Measurements from ENCODE around the gene DAPP1. TPM values are rescaled to one million over a fixed set of nuclear protein-coding genes. Genes with fewer than 3 reads are reported as not detected.

Gene DAPP1
- total RNA-seq, 1 donor from 2014 or later, result 54.7 TPM

- ATAC-seq, result peak; percentile 79
Measured at GRCh38 chr4:99856166-99856565, 39.5 kb downstream of the DAPP1 start.

- ATAC-seq, result no peak
Measured at GRCh38 chr4:99857307-99857706, 40.7 kb downstream of the DAPP1 start.

DNA sequence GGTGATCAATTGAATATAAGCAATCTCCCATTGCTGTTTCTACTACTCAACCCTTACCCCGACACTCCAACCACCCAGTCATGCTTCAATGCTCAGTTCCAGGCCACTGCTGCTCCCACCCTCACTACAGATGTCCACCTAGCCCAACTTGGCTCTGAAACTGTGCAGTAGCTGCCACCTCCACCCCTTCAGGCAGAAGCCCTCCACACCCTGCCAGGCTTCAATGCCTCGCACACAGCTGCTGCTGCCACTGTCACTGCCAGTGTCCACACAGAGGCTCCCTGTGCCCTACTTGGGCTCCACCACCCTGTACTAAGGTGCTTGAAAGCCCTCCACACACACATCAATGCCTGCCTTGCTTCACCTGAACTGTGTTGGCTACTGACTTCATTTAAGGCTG, 43.0 kb downstream of the DAPP1 start:
- ATAC-seq, result peak; percentile 26

DNA sequence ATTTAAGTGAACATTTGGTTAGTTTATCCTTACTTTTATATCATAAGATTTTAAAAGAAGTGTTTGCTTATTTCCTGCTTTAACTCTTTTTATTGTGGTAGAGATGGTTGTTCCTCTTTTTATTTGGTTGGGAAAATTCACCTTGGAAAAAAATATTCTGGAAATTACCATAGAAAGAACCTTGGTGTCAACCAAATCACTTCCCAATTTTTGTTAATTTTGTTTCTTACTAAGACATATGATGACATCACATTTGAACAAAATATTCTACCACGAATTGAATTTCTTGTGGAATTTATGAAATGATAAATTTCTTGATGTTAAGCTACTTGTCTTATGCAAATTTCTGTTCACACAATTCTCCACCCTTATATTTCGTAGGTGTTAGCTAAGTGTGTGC, 43.9 kb downstream of the DAPP1 start:
- ATAC-seq, result no peak

GRCh38 chr4:99861120-99861905, 44.7 kb downstream of the DAPP1 start:
- no peak for ATAC-seq

GRCh38 chr4:99863804-99864203, 47.2 kb downstream of the DAPP1 start:
- peak; percentile 69 for ATAC-seq

- peak; percentile 31 for ATAC-seq
Measured at GRCh38 chr4:99868126-99868596, 51.5 kb downstream of the DAPP1 start.

DNA sequence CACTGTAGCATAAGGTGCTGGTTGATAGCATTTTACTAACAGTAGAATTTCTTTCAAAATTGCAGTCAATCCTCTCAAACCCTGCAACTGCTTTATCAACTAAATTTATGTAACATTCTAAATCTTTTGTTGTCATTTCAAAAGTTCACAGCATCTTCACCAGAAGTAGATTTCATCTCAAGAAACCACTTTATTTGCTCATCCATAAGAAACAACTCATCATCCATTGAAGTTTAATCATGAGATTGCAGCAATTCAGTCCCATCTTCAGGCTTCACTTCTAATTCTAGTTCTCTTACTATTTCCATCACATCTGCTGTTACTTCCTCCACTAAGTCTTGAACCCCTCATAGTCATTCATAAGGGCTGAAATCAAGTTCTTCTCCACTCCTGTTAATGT, 55.9 kb downstream of the DAPP1 start:
- ATAC-seq, result no peak

DNA sequence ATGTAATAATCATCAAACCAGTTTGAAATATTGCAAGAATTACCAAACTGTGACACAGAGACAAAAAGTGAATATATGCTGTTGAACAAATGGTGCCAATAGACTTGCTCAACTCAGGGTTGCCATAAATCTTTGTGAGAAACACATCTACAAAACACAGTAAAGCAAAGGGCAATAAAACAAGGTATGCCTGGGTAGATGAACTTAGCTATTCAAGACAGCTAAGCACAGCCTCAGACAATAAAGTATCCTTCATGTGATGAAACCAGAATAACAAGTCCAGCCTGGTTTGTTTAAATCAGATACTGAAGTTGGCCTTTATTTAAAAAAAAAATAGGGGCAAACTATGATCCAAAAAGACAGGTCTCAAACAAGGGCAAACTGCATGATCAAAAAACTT, 58.4 kb downstream of the DAPP1 start:
- peak; percentile 50 for ATAC-seq

DNA sequence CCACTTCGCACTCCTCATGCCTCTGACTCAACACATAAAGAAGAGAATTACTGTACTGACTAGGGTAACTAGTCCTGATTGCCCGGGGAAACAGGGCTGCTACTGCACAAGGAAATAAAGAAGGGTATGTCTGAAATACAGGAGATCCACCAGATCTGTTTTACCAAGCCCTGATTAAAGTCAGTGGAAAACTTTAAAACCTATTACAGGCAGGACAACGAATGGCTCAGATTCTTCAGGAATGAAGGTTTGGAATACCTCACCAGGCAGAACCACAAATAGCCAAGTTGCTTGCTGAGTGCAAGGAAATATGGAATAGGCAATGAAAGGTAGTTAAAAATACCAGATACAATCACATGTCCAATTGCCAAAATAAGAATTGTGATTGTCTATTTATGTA, 60.3 kb downstream of the DAPP1 start:
- peak; percentile 71 for ATAC-seq

- ATAC-seq, result no peak
Measured at GRCh38 chr4:99878604-99879003, 62.0 kb downstream of the DAPP1 start.

GRCh38 chr4:99879458-99879857, 62.8 kb downstream of the DAPP1 start:
- ATAC-seq, result peak; percentile 82

- ATAC-seq, result no peak
Measured at GRCh38 chr4:99885063-99885664, 68.5 kb downstream of the DAPP1 start.

- no peak for ATAC-seq
Measured at GRCh38 chr4:99885687-99886086, 69.1 kb downstream of the DAPP1 start.

DNA sequence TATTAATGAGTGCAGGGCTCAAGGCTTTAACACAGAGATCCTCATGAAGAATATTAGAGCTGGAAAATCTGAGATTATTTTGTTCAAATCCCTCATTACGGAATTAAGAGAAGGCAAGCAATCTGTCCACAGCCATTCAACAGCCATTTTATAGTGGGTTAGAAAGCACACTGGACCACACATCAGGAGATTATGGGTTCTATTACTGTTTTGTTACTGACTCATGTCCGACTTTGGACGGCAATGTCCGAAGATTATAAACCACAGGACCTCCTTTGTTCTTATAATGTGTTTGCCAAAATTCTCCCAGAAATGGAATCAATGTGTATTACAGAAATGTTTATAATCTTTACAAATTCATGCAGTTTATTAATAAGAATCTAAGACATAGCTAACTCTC, 69.5 kb downstream of the DAPP1 start:
- no peak for ATAC-seq

DNA sequence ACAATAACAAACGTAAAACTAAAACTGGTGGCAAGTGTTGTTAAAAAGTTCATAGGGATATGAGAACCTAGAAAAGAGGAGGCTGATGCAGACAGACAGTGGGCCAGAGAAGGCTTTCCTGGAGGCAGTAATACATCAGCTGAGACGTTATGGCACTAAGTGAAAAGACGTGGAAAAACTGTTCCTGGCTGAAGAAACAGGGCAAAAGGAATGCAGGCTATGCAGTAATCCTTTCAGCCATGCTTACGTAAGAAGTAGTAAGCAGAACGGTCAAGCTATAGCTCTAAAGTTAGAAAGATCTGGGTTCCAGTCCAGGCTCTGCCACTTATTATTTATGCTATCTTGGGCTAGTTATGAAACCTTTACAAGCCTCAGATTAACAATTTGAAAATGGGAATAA, 71.2 kb downstream of the DAPP1 start:
- no peak for ATAC-seq

DNA sequence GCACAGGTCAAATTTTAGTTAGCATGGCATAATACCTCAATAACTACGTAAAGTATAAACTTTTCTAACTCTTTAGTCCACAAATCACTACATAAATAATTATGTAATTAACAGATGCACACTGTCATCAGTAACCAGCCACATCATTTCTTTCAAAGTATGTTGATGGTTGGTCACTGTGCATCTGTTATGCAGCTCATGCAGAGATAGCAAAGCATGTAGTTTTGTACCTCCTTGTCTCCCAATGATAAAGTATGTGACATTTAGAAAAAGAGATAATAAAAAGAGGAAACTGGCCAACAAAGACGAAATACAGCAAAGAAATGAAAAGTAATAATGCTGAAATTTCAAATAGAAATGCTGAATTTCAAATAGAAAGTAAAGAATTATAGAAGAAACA, 74.7 kb downstream of the DAPP1 start:
- ATAC-seq, result no peak

GRCh38 chr4:99893029-99893428, 76.4 kb downstream of the DAPP1 start:
- no peak for ATAC-seq

- ATAC-seq, result peak; percentile 59
Measured at GRCh38 chr4:99893839-99894160, 77.2 kb downstream of the DAPP1 start.

- ATAC-seq, result peak; percentile 98
Measured at GRCh38 chr4:99894161-99894997, 77.8 kb downstream of the DAPP1 start, which contains the start of gene LAMTOR3. Gene LAMTOR3 (minus strand): TSS chr4:99894427. CDS start chr4:99893963, 464 bp downstream.

DNA sequence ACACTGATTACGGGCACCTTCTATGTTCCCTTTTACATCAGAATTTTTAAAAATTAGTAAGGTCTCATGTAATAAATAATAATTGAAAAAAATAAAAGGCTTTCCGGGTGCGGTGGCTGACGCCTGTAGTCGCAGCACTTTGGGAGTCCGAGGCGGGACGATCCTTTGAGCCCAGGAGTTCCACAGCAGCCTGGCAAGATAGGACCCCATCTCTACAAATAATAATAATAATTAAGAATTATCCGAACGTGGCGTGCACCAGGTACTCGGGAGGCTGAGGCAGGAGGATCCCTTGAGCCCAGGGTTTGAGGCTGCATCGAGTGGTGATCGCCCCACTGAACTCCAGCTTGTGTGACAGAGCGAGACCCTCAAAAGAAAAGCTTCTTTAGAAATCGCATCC, 78.4 kb downstream of the DAPP1 start:
- ATAC-seq, result no peak

GRCh38 chr4:99915449-99915848, 98.8 kb downstream of the DAPP1 start:
- ATAC-seq, result no peak

- no peak for ATAC-seq
Measured at GRCh38 chr4:99917575-99917974, 100.9 kb downstream of the DAPP1 start.

Data from esophagus mucosa (tissue), 1 donor.